GM23338 (cell line): ENCODE data around the gene CUX1. TPM values are rescaled to one million over a fixed set of nuclear protein-coding genes. Genes with fewer than 3 reads are reported as not detected.

ENCODE experiments used
- EZH2phosphoT487 ChIP-seq: fragments of 200-600 bp; sonication (generic); IDR thresholded peaks from one replicate; pipeline ENCODE4 v1.8.1; 2018; ENCODE audit warnings: antibody characterized with exemption; ENCODE audit not compliant: unreplicated experiment
- JUNB ChIP-seq: IDR thresholded peaks from one replicate; pipeline ENCODE4 v1.6.1; 2016; ENCODE audit warnings: antibody characterized with exemption; ENCODE audit not compliant: unreplicated experiment
- POLR2AphosphoS5 ChIP-seq: IDR thresholded peaks from 2 replicates; pipeline ENCODE4 v1.6.1; 2016; ENCODE audit warnings: antibody characterized with exemption, low read depth
- ZNF331 ChIP-seq: fragments of 250-450 bp; sonication (Bioruptor Pico); IDR thresholded peaks from 2 replicates; pipeline ENCODE4 v1.5.0; 2020; ENCODE audit warnings: low read depth, mild to moderate bottlenecking, moderate library complexity
- polyA plus RNA-seq: library from polyadenylated mRNA; unstranded; fragments of >200 nt; fragmentation: Nextera tagmentation; extraction: Ambion mirVana; gene quantifications from 2 replicates; pipeline ENCODE4 v1.2.1, GENCODE V29; 2016
- total RNA-seq: library from RNA; depleted of rRNA; stranded (reverse); fragments of >200 nt; shearing (Covaris generic); gene quantifications from 2 replicates; pipeline ENCODE4 v1.2.3, GENCODE V29; 2014
- TF ChIP-seq, protein P1 (sequence below): fragments of 250-450 bp; sonication (Bioruptor Pico); IDR thresholded peaks from 2 replicates; pipeline ENCODE4 v1.5.0; 2020; ENCODE audit warnings: mild to moderate bottlenecking, moderate library complexity
- TF ChIP-seq, protein P2 (sequence below): IDR thresholded peaks from 2 replicates; pipeline ENCODE4 v1.6.1; 2016; ENCODE audit warnings: antibody characterized with exemption
- TF ChIP-seq, protein P3 (sequence below): IDR thresholded peaks from one replicate; pipeline ENCODE4 v1.6.1; 2018; ENCODE audit warnings: antibody characterized with exemption; ENCODE audit not compliant: unreplicated experiment

The CUX1 gene
- total and polyA plus RNA-seq, 2 experiments from 2014 or later: 49.9 to 64.0 TPM

DNA sequence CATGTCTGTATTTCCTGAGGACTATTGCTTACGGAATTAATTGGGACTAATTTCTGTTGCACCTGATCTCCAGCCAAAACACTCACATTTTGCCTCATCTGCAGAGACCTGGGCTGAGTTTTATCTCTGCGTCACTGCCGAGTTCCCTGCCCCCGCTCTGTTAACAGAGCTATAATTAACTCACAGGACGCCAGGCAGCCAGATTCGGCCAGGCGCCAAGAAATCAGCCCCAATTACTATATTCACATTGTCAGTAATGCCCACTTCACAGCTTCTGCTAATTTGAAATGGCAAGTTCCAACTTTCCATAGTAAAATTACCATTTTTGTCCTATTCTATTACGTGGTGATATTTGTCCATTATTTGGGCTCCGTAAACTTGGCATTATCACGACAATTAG is 130.5 kb downstream of the CUX1 start (continued):
- TF ChIP-seq, protein P1, sequence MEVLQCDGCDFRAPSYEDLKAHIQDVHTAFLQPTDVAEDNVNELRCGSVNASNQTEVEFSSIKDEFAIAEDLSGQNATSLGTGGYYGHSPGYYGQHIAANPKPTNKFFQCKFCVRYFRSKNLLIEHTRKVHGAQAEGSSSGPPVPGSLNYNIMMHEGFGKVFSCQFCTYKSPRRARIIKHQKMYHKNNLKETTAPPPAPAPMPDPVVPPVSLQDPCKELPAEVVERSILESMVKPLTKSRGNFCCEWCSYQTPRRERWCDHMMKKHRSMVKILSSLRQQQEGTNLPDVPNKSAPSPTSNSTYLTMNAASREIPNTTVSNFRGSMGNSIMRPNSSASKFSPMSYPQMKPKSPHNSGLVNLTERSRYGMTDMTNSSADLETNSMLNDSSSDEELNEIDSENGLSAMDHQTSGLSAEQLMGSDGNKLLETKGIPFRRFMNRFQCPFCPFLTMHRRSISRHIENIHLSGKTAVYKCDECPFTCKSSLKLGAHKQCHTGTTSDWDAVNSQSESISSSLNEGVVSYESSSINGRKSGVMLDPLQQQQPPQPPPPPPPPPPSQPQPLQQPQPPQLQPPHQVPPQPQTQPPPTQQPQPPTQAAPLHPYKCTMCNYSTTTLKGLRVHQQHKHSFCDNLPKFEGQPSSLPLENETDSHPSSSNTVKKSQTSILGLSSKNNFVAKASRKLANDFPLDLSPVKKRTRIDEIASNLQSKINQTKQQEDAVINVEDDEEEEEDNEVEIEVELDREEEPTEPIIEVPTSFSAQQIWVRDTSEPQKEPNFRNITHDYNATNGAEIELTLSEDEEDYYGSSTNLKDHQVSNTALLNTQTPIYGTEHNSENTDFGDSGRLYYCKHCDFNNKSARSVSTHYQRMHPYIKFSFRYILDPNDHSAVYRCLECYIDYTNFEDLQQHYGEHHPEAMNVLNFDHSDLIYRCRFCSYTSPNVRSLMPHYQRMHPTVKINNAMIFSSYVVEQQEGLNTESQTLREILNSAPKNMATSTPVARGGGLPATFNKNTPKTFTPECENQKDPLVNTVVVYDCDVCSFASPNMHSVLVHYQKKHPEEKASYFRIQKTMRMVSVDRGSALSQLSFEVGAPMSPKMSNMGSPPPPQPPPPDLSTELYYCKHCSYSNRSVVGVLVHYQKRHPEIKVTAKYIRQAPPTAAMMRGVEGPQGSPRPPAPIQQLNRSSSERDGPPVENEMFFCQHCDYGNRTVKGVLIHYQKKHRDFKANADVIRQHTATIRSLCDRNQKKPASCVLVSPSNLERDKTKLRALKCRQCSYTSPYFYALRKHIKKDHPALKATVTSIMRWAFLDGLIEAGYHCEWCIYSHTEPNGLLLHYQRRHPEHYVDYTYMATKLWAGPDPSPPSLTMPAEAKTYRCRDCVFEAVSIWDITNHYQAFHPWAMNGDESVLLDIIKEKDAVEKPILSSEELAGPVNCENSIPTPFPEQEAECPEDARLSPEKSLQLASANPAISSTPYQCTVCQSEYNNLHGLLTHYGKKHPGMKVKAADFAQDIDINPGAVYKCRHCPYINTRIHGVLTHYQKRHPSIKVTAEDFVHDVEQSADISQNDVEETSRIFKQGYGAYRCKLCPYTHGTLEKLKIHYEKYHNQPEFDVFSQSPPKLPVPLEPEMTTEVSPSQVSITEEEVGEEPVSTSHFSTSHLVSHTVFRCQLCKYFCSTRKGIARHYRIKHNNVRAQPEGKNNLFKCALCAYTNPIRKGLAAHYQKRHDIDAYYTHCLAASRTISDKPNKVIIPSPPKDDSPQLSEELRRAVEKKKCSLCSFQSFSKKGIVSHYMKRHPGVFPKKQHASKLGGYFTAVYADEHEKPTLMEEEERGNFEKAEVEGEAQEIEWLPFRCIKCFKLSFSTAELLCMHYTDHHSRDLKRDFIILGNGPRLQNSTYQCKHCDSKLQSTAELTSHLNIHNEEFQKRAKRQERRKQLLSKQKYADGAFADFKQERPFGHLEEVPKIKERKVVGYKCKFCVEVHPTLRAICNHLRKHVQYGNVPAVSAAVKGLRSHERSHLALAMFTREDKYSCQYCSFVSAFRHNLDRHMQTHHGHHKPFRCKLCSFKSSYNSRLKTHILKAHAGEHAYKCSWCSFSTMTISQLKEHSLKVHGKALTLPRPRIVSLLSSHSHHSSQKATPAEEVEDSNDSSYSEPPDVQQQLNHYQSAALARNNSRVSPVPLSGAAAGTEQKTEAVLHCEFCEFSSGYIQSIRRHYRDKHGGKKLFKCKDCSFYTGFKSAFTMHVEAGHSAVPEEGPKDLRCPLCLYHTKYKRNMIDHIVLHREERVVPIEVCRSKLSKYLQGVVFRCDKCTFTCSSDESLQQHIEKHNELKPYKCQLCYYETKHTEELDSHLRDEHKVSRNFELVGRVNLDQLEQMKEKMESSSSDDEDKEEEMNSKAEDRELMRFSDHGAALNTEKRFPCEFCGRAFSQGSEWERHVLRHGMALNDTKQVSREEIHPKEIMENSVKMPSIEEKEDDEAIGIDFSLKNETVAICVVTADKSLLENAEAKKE (CRISPR knock-in tag): no peak
- TF ChIP-seq, protein P2, sequence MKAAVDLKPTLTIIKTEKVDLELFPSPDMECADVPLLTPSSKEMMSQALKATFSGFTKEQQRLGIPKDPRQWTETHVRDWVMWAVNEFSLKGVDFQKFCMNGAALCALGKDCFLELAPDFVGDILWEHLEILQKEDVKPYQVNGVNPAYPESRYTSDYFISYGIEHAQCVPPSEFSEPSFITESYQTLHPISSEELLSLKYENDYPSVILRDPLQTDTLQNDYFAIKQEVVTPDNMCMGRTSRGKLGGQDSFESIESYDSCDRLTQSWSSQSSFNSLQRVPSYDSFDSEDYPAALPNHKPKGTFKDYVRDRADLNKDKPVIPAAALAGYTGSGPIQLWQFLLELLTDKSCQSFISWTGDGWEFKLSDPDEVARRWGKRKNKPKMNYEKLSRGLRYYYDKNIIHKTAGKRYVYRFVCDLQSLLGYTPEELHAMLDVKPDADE: no peak
- no peak for TF ChIP-seq POLR2AphosphoS5
- TF ChIP-seq JUNB: no peak
- TF ChIP-seq ZNF331 (CRISPR knock-in tag): no peak
- no peak for TF ChIP-seq EZH2phosphoT487
- TF ChIP-seq, protein P3, sequence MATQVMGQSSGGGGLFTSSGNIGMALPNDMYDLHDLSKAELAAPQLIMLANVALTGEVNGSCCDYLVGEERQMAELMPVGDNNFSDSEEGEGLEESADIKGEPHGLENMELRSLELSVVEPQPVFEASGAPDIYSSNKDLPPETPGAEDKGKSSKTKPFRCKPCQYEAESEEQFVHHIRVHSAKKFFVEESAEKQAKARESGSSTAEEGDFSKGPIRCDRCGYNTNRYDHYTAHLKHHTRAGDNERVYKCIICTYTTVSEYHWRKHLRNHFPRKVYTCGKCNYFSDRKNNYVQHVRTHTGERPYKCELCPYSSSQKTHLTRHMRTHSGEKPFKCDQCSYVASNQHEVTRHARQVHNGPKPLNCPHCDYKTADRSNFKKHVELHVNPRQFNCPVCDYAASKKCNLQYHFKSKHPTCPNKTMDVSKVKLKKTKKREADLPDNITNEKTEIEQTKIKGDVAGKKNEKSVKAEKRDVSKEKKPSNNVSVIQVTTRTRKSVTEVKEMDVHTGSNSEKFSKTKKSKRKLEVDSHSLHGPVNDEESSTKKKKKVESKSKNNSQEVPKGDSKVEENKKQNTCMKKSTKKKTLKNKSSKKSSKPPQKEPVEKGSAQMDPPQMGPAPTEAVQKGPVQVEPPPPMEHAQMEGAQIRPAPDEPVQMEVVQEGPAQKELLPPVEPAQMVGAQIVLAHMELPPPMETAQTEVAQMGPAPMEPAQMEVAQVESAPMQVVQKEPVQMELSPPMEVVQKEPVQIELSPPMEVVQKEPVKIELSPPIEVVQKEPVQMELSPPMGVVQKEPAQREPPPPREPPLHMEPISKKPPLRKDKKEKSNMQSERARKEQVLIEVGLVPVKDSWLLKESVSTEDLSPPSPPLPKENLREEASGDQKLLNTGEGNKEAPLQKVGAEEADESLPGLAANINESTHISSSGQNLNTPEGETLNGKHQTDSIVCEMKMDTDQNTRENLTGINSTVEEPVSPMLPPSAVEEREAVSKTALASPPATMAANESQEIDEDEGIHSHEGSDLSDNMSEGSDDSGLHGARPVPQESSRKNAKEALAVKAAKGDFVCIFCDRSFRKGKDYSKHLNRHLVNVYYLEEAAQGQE: no peak
